ENCODE data around the gene EVPL.

Gene EVPL

GRCh38 chr17:76017481-76018339 lies 9.4 kb downstream of the EVPL start:
- no peak for DNase-seq

- DNase-seq: no peak
Measured at GRCh38 chr17:76014925-76015261, 12.2 kb downstream of the EVPL start.

GRCh38 chr17:76014100-76014924 lies 12.8 kb downstream of the EVPL start:
- peak; percentile 51 to 80 (median 64) for DNase-seq

GRCh38 chr17:76013377-76013932 lies 13.7 kb downstream of the EVPL start:
- no peak for DNase-seq

- DNase-seq: no peak
Measured at GRCh38 chr17:76011951-76012350, 15.2 kb downstream of the EVPL start.

GRCh38 chr17:76009969-76010661 lies 17.0 kb downstream of the EVPL start:
- DNase-seq: no peak

- DNase-seq: no peak
Measured at GRCh38 chr17:76009447-76009846, 17.7 kb downstream of the EVPL start.

GRCh38 chr17:76008630-76009425 lies 18.3 kb downstream of the EVPL start:
- DNase-seq: no peak

- no peak for DNase-seq
Measured at GRCh38 chr17:76008208-76008607, 18.9 kb downstream of the EVPL start.

GRCh38 chr17:76007850-76008165 lies 19.3 kb downstream of the EVPL start:
- no peak for DNase-seq

GRCh38 chr17:76007131-76007849 lies 19.8 kb downstream of the EVPL start:
- DNase-seq: no peak

- peak; percentile 49 to 70 (median 65) for DNase-seq
Measured at GRCh38 chr17:76005263-76006149, 21.6 kb downstream of the EVPL start.

GRCh38 chr17:76004750-76005262 lies 22.3 kb downstream of the EVPL start:
- DNase-seq: no peak

GRCh38 chr17:76003915-76004314 lies 23.2 kb downstream of the EVPL start:
- no peak for DNase-seq

- no peak for DNase-seq
Measured at GRCh38 chr17:76002100-76002499, 25.0 kb downstream of the EVPL start.

GRCh38 chr17:76000755-76001521 lies 26.2 kb downstream of the EVPL start, which contains the start of gene CDK3:
TSS of gene CDK3 (plus strand) at chr17:76000855. CDS start at chr17:76001426, 571 bp downstream.
- no peak for DNase-seq

- DNase-seq: peak in 4 of 5 experiments; percentile 39 to 72 (median 46)
Measured at GRCh38 chr17:76000016-76000754, 26.9 kb downstream of the EVPL start.

GRCh38 chr17:75998327-75998795 lies 28.7 kb downstream of the EVPL start:
- no peak for DNase-seq
